Measurements from ENCODE around the gene TYW5. TPM values are rescaled to one million over a fixed set of nuclear protein-coding genes. Genes with fewer than 3 reads are reported as not detected.

The TYW5 gene
- total RNA-seq, 1 experiment from 2014 or later = 7.1 TPM

DNA sequence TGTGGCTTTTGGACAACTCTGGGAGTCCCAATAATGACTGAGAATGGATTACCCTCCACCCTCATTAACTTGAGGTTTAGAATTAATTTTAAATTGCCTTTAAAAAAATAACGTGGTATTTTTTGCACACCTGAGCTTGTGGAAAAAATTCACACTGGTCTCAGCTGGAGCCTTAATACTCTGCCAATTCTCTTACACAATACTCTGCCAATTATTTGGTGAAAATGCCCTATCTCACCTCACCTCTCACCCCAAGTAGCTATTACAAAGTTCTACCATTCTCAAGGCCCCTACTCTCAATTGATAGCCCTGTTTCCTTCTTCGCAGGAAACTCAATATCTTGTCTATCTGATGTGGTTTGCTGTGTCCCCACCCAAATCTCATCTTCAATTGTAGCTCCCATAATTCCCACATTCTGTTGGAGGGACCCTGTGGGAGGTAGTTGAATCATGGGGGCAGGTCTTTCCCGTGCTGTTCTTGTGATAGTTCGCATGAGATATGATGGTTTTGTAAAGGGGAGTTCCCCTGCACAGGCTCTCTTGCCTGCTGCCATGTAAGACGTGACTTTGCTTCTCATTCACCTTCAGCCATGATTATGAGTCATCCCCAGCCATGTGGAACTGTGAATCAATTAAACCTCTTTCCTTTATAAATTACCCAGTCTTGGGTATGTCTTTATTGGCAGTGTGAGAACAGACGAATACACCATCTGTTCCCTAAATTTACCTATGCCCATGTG is 71.6 kb downstream of the TYW5 start:
- in situ Hi-C loops (cut with HindIII; ENCODE audit: low pct_unique_long_range_greater_than_20kb, low sequenced_read_pairs) (no loop called here), intact Hi-C loops (cut with micrococcal nuclease; ENCODE audit: unreplicated experiment) (no loop called here)
- Histone ChIP-seq H3K4me1 (ENCODE audit: control insufficient read depth, insufficient read depth, low read length) (no peaks in the 10 kb centered on the region), H3K36me3 (ENCODE audit: control insufficient read depth, insufficient read depth, low read length) (no peaks in the 10 kb centered on the region), H3K9me3 (ENCODE audit: control insufficient read depth, insufficient read depth, low read depth, low read length) (no peaks in the 10 kb centered on the region), H3K4me3 (ENCODE audit: low read depth in 2 of 2, low read length in 2 of 2) (no peak overlapping the region), H3K27ac (ENCODE audit: low read length) (no peak overlapping the region), H3K27me3 (ENCODE audit: control insufficient read depth, insufficient read depth, low read length) (no peaks in the 10 kb centered on the region)
- TF ChIP-seq TCF7L2 (IDR thresholded peaks at IDR 0.05; ENCODE audit: low read depth, low read length) (no peak), POLR2AphosphoS5 (IDR thresholded peaks at IDR 0.05; ENCODE audit: low read depth, low read length) (no peak), SIN3A (IDR thresholded peaks at IDR 0.05; ENCODE audit: borderline replicate concordance, insufficient read depth, low read depth, low read length) (no peak)
- TF ChIP-seq, protein P1, sequence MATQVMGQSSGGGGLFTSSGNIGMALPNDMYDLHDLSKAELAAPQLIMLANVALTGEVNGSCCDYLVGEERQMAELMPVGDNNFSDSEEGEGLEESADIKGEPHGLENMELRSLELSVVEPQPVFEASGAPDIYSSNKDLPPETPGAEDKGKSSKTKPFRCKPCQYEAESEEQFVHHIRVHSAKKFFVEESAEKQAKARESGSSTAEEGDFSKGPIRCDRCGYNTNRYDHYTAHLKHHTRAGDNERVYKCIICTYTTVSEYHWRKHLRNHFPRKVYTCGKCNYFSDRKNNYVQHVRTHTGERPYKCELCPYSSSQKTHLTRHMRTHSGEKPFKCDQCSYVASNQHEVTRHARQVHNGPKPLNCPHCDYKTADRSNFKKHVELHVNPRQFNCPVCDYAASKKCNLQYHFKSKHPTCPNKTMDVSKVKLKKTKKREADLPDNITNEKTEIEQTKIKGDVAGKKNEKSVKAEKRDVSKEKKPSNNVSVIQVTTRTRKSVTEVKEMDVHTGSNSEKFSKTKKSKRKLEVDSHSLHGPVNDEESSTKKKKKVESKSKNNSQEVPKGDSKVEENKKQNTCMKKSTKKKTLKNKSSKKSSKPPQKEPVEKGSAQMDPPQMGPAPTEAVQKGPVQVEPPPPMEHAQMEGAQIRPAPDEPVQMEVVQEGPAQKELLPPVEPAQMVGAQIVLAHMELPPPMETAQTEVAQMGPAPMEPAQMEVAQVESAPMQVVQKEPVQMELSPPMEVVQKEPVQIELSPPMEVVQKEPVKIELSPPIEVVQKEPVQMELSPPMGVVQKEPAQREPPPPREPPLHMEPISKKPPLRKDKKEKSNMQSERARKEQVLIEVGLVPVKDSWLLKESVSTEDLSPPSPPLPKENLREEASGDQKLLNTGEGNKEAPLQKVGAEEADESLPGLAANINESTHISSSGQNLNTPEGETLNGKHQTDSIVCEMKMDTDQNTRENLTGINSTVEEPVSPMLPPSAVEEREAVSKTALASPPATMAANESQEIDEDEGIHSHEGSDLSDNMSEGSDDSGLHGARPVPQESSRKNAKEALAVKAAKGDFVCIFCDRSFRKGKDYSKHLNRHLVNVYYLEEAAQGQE (IDR thresholded peaks at IDR 0.05; ENCODE audit: insufficient read depth in 1 of 2, low read depth in 2 of 2, low read length in 1 of 2) = no peak
- TF ChIP-seq, protein P2, sequence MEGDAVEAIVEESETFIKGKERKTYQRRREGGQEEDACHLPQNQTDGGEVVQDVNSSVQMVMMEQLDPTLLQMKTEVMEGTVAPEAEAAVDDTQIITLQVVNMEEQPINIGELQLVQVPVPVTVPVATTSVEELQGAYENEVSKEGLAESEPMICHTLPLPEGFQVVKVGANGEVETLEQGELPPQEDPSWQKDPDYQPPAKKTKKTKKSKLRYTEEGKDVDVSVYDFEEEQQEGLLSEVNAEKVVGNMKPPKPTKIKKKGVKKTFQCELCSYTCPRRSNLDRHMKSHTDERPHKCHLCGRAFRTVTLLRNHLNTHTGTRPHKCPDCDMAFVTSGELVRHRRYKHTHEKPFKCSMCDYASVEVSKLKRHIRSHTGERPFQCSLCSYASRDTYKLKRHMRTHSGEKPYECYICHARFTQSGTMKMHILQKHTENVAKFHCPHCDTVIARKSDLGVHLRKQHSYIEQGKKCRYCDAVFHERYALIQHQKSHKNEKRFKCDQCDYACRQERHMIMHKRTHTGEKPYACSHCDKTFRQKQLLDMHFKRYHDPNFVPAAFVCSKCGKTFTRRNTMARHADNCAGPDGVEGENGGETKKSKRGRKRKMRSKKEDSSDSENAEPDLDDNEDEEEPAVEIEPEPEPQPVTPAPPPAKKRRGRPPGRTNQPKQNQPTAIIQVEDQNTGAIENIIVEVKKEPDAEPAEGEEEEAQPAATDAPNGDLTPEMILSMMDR (IDR thresholded peaks at IDR 0.05) = no peak
- DNase-seq (ENCODE audit: low read depth, low spot score) (no peak), ATAC-seq (no peak)
- CTCF ChIA-PET = no interaction called here
- POLR2A ChIA-PET = no interaction called here
- BruUV-seq (replicated peaks) = no TSS peak

GRCh38 chr2:199882667-199883066 is 72.6 kb downstream of the TYW5 start:
- no peak overlapping the region for H3K4me3 ChIP-seq (ENCODE audit: low read depth in 2 of 2, low read length in 2 of 2)
- H3K4me1 ChIP-seq (ENCODE audit: control insufficient read depth, insufficient read depth, low read length) = no peaks in the 10 kb centered on the region
- DNase-seq (ENCODE audit: low read depth, low spot score) (no peak), ATAC-seq (no peak)
- no peaks in the 10 kb centered on the region for H3K36me3 ChIP-seq (ENCODE audit: control insufficient read depth, insufficient read depth, low read length)
- H3K27me3 ChIP-seq (ENCODE audit: control insufficient read depth, insufficient read depth, low read length) = no peaks in the 10 kb centered on the region
- H3K9me3 ChIP-seq (ENCODE audit: control insufficient read depth, insufficient read depth, low read depth, low read length) = no peaks in the 10 kb centered on the region
- no TSS peak for BruUV-seq (replicated peaks)
- intact Hi-C loops (cut with micrococcal nuclease; ENCODE audit: unreplicated experiment) = no loop called here
- CTCF ChIA-PET = no interaction called here
- POLR2A ChIA-PET = no interaction called here
- H3K27ac ChIP-seq (ENCODE audit: low read length) = no peak overlapping the region
- TF ChIP-seq TCF7L2 (IDR thresholded peaks at IDR 0.05; ENCODE audit: low read depth, low read length) (no peak), SIN3A (IDR thresholded peaks at IDR 0.05; ENCODE audit: borderline replicate concordance, insufficient read depth, low read depth, low read length) (no peak), POLR2AphosphoS5 (IDR thresholded peaks at IDR 0.05; ENCODE audit: low read depth, low read length) (no peak)
- TF ChIP-seq, protein P2 (IDR thresholded peaks at IDR 0.05) = no peak
- TF ChIP-seq, protein P1 (IDR thresholded peaks at IDR 0.05; ENCODE audit: insufficient read depth in 1 of 2, low read depth in 2 of 2, low read length in 1 of 2) = no peak
- in situ Hi-C loops (cut with HindIII; ENCODE audit: low pct_unique_long_range_greater_than_20kb, low sequenced_read_pairs) = no loop called here
